Bone marrow (tissue), 2 donors: ENCODE results near the gene TRDMT1.

ENCODE experiments used
- DNase-seq, 2 donors: peaks; one replicate each; lab custom pipeline; 2025; lab: John Stamatoyannopoulos, UW

Gene TRDMT1

GRCh38 chr10:17231788-17232187 lies 30.3 kb upstream of the TRDMT1 start:
- no peak for DNase-seq

GRCh38 chr10:17229967-17230682 lies 28.7 kb upstream of the TRDMT1 start:
- DNase-seq, result peak; percentile 91 to 93

- no peak for DNase-seq
Measured at GRCh38 chr10:17229717-17229966, 28.2 kb upstream of the TRDMT1 start.

- DNase-seq, result peak; percentile 72 to 98
Measured at GRCh38 chr10:17229016-17229716, 27.7 kb upstream of the TRDMT1 start.

GRCh38 chr10:17228091-17229015 lies 26.9 kb upstream of the TRDMT1 start, which contains the start of gene VIM:
VIM (plus strand) TSS chr10:17228241; CDS start chr10:17229423, 1,182 bp downstream.
- peak; percentile 93 to 99 for DNase-seq

GRCh38 chr10:17227367-17228090 lies 26.1 kb upstream of the TRDMT1 start:
- no peak for DNase-seq

- no peak for DNase-seq
Measured at GRCh38 chr10:17226891-17227303, 25.4 kb upstream of the TRDMT1 start.

- DNase-seq, result no peak
Measured at GRCh38 chr10:17225808-17226207, 24.3 kb upstream of the TRDMT1 start.

GRCh38 chr10:17222329-17222728 lies 20.9 kb upstream of the TRDMT1 start:
- no peak for DNase-seq

GRCh38 chr10:17220652-17221100 lies 19.2 kb upstream of the TRDMT1 start:
- no peak for DNase-seq

GRCh38 chr10:17219024-17219423 lies 17.6 kb upstream of the TRDMT1 start:
- DNase-seq, result no peak

GRCh38 chr10:17217631-17218232 lies 16.3 kb upstream of the TRDMT1 start:
- DNase-seq, result no peak

GRCh38 chr10:17216901-17217395 lies 15.5 kb upstream of the TRDMT1 start:
- DNase-seq, result peak in 1 of 2 donors; percentile 34

GRCh38 chr10:17216217-17216900 lies 14.9 kb upstream of the TRDMT1 start:
- DNase-seq, result peak in 1 of 2 donors; percentile 95

GRCh38 chr10:17215782-17216122 lies 14.3 kb upstream of the TRDMT1 start:
- DNase-seq, result no peak

- no peak for DNase-seq
Measured at GRCh38 chr10:17214971-17215781, 13.7 kb upstream of the TRDMT1 start.

- DNase-seq, result no peak
Measured at GRCh38 chr10:17214526-17214925, 13.1 kb upstream of the TRDMT1 start.

- DNase-seq, result no peak
Measured at GRCh38 chr10:17213646-17214349, 12.3 kb upstream of the TRDMT1 start.

- DNase-seq, result peak in 1 of 2 donors; percentile 11
Measured at GRCh38 chr10:17212802-17213221, 11.3 kb upstream of the TRDMT1 start.
